HG03342 (cell line): ENCODE measurements around the gene DUSP28.
A peak's percentile ranks its signal among the peaks of the same experiment; 100 is the strongest.

Source experiments
- ATAC-seq: cut with Tn5 transposase; IDR thresholded peaks from one replicate; pipeline ENCODE4 v1.9.1; 2021; ENCODE audit warnings: mild to moderate bottlenecking, moderate library complexity; ENCODE audit not compliant: unreplicated experiment

The DUSP28 gene

DNA sequence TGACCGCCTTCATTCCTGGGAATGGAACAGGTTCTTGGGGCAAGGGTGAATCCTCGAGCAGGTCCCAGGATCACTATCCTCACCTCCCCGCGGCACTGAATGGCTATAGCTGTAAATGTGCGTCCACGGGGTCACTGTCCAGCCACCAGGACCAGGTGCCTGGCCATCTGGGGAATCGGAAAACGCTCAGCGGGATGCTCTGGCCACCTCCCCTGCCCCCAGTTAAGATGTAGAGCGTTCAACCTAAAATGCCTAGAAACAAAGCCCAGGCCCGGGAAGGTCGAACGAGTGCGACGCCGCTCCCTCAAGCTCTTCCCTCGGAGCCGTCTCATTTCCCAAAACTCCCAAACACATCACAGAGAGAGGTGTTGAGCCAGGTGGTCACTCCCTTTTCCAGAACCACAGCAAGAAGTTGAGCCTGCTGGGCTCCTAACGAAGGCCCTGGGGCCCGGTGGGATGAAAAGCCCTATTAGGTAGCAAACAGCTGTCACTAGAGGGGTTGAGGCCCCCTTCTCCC is 25.6 kb downstream of the DUSP28 start:
- ATAC-seq, result no peak

DNA sequence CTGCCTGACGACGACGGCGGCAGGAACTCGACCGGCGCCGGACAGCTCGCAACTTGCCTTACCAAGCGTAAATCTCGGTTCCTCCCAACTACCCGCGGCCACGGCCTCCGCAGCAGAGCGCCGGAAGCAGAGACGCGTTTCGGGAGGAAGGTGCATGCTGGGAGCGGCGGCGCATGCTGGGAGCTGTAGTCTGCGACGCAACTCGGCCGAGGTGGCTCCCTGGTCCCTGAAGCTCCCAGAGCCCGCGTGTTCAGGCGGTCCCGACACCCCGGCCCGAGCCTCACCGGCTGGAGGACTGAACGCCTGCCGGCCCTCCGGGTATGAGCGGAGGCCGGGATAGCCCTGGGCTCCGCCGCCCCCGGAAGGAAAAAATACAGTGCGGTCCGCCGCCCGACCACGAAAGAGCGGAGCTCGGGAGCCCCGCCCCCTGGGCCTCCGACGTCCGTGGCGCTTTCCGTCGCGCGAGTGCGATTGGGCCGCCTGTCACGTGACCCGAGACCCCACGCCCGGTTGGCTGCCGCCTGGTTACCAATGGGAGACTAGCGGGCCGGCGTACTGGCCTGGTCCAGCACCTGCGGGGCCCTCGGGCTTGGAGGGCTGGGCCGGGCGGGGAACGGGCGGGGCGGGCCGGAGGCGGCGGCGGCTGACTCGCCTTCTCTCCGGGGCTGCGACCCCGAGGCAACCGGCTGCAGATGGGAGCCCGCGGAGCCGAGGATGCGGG is 26.2 kb downstream of the DUSP28 start, which contains the start of gene CAPN10:
Gene CAPN10, plus strand, starts transcription at position 537 of the 721 bp plus-strand sequence. Its CDS starts 178 bp downstream, at position 715.
- ATAC-seq, result peak; percentile 52

- ATAC-seq, result peak; percentile 13
Measured at GRCh38 chr2:240586919-240587800, 27.0 kb downstream of the DUSP28 start.

DNA sequence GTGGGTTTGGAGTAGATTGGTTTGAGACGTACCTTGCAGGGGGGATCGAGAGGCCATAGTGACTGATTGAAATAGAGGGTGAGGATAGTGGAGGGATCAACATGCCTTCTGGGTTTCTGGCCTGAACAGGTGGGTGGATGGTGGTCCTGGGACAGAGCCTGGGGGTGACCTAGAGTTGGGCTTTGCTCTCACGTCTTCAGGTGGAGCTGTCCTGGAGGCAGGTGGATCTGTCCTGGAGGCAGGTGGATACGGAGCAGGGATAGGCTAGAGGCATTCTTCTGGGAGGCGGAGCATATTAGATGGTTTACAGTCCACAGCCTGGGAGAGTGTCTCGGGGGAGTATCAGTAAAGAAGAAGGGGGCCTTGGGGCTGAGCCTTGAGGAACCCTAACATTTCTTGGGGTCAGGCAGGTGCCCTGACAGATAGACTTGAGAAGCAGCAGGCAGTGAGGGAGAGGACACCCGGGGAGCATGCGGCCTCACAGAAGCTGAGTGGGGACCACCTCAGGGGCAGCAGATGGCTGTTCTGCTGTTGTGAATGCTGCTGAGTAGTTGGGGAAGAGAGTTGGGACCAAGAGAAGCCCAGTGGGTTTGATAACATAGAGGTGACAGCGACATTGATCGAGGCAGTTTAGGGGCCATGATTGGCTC is 28.0 kb downstream of the DUSP28 start:
- no peak for ATAC-seq

GRCh38 chr2:240588669-240589068 is 28.5 kb downstream of the DUSP28 start:
- no peak for ATAC-seq

- ATAC-seq, result no peak
Measured at GRCh38 chr2:240589375-240589774, 29.2 kb downstream of the DUSP28 start.

DNA sequence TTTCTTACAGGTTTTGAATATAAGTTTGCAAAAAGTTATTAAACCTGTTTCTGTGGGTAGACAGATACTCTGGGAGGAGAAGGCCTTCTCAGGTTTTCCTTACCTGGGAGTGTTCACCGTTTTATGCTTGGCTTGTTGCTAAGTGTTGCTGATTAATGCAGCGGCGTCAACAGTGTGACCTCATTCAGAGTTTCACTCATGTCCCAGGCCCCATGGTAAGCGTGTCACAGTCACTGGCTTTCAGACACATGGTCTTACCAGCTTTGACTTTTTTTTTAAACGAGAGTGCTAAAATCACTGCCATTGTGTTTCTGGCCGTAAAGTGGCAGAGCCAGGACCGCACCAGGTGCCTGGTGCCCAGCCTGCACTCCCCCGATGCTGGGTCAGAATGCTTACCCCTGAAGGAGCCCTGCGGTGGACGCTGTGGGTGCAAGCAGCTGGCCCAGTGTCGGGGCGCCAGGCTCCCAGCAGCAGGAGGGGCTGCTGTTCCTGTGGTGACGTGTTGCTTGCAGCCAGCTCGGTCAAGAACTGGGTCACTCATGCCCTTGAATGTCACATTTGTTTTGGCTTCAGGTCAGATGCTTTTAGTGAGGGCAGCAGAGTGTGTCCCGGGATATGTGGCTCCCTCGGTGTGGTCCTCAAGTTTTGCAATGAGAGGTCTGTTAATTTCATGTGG is 29.8 kb downstream of the DUSP28 start:
- ATAC-seq, result no peak

DNA sequence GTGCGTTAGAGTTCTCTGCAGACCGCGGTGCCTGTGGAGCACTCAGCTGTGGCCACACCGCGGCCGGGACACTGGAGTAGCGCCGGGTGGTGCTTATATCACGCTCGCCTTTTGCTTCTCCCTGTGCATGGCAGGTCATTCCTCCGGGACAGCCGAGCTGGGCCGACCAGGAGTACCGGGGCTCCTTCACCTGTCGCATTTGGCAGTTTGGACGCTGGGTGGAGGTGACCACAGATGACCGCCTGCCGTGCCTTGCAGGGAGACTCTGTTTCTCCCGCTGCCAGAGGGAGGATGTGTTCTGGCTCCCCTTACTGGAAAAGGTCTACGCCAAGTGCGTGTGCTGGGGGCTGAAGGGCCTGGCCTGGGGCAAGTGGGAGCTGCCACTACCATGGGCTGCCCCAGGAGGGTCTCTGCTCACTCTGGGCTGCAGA is 30.5 kb downstream of the DUSP28 start:
- no peak for ATAC-seq

DNA sequence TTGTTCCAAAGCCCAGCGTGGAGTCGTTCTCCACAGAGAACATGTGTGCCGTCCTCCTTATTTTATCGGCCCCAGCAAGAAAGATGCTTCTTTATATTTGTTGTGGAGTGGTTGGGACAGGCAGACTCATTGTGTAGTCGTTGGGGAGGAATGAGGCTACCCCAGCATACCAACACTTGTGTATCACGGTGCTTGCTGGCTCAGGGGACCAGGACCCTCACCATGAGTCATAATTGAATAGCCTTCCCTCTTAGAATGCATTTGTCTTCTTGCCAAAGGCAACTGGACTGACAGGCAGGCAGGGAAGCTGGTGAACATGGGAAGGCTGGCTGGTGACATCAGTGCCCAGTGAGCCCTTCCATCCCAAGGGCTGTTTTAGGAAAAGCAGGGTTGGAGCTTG is 31.1 kb downstream of the DUSP28 start:
- no peak for ATAC-seq

DNA sequence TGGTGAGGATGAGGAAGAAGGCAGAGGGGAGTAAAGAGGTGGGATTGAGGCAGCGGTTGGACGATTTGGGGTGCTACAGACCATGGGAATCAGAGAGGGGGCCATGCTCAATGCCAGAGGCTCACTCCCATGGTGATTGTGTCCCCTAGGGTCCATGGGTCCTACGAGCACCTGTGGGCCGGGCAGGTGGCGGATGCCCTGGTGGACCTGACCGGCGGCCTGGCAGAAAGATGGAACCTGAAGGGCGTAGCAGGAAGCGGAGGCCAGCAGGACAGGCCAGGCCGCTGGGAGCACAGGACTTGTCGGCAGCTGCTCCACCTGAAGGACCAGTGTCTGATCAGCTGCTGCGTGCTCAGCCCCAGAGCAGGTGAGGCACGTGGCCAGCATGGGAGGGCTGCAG is 31.6 kb downstream of the DUSP28 start:
- no peak for ATAC-seq

DNA sequence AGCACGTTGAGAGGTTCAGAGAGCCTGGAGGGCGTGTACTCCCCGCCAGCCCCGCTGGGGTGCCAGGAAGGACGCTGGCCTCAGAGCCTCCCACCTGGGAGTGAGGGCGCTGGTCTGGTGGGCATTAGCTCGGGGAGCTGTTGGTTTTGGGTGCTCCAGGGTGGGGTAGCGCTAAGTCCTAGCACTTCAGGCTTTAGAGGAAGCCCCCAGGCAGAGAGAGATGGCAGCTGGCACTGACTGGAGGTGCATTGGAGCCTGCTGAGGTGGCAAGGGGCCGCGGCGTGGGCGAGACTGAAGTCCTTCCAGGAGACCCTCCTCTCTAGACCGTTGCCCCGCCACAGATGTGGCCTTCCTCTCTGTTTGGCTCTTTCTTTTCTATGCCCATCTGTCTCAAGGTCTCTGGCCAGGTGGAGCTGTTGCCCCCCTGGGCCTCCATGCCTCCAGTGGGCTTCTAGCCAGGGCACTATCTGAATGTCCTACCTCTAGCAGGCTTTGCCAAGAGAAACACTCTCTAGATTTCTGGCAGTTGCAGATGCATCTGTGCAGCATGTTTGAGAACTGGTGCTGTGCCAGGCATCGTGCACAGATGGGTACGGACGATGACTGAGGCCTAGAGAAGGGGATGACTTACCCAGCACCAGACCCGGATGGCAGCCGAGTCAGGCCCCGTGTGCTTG is 33.0 kb downstream of the DUSP28 start:
- no peak for ATAC-seq

DNA sequence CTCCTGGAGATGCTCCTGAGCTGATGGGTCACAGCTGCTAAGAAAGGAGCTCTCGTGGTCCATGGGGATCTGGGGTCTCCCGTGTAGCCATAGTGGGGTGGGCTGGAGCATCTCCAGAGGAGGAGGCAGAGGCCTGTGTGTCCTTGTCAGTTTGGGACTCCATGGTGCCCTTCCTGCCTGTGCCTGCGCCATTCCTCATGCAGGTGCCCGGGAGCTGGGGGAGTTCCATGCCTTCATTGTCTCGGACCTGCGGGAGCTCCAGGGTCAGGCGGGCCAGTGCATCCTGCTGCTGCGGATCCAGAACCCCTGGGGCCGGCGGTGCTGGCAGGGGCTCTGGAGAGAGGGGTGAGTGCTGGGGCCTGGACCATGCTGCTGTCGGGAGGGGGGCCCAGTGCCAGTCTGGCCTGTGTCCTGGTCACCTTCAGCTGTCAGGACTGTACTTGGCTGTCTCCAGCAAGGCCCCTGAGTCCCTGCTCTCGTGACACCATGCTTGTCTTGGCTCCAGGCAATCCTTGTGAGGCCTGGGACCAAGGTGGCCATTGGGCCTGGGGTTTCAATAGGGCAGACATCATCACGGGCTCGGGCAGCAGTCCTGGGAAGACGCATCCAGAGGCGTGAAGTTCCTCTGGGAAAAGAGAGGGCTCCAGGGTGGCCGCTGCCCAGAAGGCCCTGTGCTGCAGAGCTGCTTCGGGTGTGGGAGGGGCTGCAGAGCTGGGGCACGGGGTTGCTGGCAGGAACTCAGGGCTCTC is 33.7 kb downstream of the DUSP28 start:
- no peak for ATAC-seq

DNA sequence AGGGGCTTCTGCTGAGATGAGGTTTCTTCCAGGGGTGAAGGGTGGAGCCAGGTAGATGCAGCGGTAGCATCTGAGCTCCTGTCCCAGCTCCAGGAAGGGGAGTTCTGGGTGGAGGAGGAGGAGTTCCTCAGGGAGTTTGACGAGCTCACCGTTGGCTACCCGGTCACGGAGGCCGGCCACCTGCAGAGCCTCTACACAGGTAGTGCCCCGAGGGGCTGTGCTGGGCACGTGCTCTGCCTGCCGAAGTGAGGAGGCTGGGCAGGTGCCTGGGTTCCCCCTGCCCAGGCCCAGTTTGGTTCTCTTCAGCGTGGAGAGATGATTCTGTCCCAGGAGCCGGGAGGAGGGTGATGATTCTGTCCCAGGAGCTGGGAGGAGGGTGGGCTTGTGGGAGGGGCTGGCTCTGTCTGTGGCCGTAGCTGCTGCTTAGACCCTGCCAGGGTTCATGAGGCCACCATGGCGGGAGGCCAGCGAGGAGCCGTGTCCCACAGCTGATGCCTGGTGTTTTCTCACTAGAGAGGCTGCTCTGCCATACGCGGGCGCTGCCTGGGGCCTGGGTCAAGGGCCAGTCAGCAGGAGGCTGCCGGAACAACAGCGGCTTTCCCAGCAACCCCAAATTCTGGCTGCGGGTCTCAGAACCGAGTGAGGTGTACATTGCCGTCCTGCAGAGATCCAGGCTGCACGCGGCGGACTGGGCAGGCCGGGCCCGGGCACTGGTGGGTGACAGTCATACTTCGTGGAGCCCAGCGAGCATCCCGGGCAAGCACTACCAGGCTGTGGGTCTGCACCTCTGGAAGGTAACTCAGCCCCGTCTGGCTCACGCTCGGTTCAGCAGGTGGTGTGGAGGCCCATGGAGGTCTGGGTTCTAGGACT is 34.6 kb downstream of the DUSP28 start:
- ATAC-seq, result no peak

- no peak for ATAC-seq
Measured at GRCh38 chr2:240595381-240596079, 35.4 kb downstream of the DUSP28 start.

- ATAC-seq, result no peak
Measured at GRCh38 chr2:240596080-240596460, 35.9 kb downstream of the DUSP28 start.

DNA sequence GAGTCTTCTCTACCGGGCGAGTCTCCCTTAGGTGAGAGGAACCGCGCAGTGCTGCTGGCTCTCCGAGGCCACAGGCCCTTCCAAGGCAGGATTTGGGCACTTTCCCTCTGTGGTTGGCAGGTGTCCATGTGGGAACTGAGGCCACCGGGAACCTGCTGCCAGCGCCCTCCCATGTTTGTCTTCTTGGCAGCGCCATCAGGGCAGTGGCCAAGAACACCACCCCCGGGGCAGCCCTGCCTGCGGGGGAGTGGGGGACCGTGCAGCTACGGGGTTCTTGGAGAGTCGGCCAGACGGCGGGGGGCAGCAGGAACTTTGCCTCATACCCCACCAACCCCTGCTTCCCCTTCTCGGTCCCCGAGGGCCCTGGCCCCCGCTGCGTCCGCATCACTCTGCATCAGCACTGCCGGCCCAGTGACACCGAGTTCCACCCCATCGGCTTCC is 36.4 kb downstream of the DUSP28 start:
- ATAC-seq, result no peak

- no peak for ATAC-seq
Measured at GRCh38 chr2:240597054-240597418, 36.9 kb downstream of the DUSP28 start.
